Breast epithelium (tissue), 3 donors: ENCODE data around the gene IGFN1.

Source experiments
- CTCF ChIP-seq, 3 donors: fragments of 450-650 bp; IDR thresholded peaks; one replicate each; pipeline ENCODE4 v1.5.1; 2016 to 2017; ENCODE audit warnings: antibody characterized with exemption in 3 of 3, mild to moderate bottlenecking in 3 of 3, moderate library complexity in 3 of 3
- POLR2A ChIP-seq: fragments of 450-650 bp; IDR thresholded peaks from one replicate; pipeline ENCODE4 v1.6.1; 2016; ENCODE audit warnings: antibody characterized with exemption, mild to moderate bottlenecking, moderate library complexity

- no peak for TF ChIP-seq CTCF (IDR thresholded peaks at IDR 0.05)
- TF ChIP-seq POLR2A = no peak
Observed at GRCh38 chr1:201186192-201186591, 4.4 kb upstream of the IGFN1 start.
